HG02588 (cell line): ENCODE data around the gene ZMYND8.
"Not testable (repeated sequence)": the region's sequence is repeated elsewhere in the genome, so short reads cannot be mapped to it uniquely, and the experiment has no call there.

ENCODE experiments used
- ATAC-seq: cut with Tn5 transposase; IDR thresholded peaks from one replicate; pipeline ENCODE4 v1.9.1; 2021; ENCODE audit warnings: mild to moderate bottlenecking, moderate library complexity; ENCODE audit not compliant: unreplicated experiment

The ZMYND8 gene

DNA sequence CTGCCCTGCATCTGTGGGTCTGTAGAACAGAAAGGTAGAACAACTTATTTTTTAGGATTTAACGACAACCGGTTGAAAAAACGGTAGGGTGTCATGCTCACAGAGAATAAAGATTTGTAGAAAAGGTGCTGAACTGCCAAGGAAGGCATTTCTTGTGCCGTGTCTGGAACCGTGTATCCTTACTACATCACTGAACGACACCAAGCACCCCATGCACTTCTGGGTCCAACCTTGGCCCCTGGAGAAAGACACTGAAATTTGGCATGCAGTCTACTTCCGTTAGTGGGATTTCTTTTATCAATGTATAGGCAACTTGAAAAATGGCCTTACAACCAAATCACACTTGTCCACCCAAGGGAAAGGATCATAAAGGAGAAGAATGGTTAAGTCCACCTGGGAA lies 145.5 kb downstream of the ZMYND8 start:
- ATAC-seq = no peak

DNA sequence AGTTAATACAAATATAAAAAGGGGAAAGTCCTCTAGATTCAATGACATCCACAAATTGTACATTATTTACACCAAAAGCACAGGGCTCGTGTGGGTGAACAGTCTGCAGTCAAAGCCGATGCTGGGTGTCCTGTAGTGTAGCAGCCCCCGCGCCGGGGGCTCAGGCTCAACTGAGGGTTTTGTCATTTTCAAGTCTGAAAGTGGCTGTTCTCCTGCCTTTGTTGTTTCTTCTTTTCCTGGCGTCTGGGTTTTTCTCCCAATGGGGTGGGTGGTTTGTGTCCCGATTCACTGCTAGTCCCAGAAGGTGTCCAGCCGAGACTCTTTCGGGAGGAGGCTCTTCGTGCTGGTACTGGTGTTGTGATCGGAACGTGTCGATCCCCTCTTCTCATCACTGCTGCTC lies 146.0 kb downstream of the ZMYND8 start:
- no peak for ATAC-seq

DNA sequence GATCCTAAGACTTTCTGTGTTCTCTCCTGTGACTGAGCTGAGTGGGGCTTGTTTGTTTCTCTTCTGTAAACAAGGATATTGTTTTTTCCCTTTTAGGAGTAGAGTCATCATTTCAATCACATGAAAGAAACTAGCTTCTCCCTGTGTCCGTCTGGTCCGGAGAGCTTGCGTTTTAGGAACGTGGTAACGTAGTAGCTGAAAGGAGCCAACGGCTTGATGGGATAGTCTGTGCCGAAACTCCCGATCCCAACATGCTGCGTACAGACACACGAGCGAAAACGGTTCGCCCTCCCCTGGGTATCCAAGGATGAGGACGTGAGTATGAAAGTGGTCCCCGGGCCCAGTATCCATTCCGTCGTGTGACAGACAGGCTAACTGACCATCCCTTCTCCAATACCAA lies 146.5 kb downstream of the ZMYND8 start:
- no peak for ATAC-seq

DNA sequence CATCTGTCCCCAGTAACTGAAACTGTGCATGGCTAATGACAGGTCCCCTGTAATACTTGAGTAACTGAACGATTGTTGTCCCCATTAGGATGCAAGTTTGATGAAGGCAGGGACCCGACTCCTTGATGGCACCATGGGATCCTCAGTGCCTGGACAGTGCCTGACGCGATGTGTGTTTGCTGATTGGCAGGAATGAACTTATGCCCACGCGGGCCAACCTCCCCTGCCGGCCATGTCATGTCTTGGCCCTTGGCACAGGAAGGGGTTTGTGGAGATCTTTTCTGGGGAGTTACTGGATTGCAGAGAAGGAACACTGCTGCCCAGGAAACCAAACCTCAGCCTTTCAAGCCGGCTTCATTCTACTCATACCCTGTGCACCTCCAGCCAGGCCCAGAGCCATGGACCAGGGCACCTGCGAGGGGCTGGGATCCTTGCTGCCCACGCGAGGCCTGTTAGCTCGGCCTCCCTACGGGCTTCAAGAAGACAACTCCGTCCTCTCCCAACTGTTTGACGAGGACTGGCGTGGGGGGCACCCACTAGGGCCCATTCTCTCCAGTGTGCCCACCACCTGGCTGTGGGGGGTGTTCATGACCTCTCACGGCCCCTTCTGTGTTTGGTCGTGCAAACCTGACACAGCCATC lies 147.8 kb downstream of the ZMYND8 start:
- no peak for ATAC-seq

DNA sequence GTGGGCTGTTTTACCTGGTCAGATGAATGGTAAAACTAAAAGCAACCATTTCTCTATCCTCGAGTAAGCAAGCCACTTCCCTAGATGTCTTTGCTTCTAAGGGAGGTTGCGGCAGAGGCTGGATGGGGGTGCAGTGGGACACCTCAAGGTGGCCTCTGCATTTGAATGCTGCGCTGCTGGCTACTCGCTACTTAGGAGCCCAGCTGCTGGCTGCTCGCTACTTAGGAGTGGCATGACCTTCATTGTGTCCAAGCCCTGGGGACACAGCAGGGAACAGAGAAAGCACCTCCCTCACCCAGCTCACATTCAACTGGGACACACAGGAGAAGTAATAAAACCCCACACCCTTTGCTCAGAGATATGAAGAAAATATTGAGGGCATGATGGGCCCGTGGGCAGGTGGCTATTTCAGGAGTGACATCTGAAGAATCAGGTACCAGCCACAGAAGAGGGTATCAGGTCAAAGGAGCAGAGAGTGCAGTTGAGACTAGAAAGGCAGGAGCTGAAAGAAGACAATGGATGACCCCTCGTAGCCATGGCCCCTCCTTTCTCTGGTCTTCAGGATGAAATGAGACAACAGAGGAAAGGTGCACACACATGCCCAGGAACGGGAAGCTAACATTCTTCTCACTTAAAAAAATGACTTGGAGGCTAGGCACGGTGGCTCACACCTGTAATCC lies 149.4 kb downstream of the ZMYND8 start:
- no peak for ATAC-seq

DNA sequence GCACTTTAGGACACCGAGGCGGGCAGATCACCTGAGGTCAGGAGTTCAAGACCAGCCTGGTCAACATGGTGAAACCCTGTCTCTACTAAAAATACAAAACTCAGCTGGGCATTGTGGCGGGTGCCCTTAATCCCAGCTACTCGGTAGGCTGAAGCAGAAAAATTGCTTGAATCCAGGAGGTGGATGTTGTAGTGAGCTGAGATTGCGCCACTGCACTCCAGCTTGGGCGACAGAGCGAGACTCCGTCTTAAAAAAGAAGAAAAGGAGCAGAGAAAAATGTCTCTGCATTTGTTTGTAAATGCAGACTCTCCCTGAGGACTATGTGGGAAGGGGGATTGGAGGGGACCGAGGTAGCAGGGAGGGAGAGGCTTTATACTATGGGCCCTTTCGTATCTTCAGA lies 149.9 kb downstream of the ZMYND8 start:
- not testable (repeated sequence) for ATAC-seq

DNA sequence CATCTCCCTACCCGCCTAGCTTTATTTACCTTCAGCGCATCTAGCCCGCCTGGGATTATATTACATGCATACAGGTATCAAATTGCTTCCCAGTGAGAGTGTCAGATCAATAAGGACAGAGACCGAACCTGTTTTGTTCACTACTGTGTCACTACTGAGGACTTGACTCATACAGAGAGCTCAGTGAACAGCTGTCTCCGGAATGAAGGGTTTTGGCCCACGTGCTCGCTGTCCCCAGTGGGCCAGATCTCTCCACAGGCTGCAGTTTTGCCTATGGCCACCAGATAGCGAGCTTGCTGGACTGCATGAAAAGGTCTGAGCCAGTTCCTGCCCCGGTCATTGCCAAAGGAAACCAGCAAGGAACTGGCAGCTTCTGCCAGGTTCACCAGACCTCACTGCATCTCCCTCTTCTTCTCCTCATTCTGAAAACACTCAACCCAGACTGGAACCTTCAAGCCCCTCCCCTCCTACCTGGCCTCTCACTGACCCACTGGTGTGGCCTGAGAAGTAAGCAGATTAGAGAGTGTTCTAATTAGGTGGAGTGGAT lies 150.8 kb downstream of the ZMYND8 start:
- no peak for ATAC-seq

DNA sequence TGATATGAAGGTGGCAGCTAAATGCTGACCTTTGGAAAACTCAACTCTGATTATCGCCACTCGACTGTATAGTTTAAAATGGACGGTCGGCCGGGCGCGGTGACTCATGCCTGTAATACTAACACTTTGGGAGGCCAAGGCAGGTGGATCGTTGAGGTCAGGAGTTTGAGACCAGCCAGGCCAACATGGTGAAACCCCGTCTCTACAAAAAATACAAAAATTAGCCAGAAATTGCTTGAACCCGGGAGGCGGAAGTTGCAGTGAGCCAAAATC lies 151.7 kb downstream of the ZMYND8 start:
- not testable (repeated sequence) for ATAC-seq

DNA sequence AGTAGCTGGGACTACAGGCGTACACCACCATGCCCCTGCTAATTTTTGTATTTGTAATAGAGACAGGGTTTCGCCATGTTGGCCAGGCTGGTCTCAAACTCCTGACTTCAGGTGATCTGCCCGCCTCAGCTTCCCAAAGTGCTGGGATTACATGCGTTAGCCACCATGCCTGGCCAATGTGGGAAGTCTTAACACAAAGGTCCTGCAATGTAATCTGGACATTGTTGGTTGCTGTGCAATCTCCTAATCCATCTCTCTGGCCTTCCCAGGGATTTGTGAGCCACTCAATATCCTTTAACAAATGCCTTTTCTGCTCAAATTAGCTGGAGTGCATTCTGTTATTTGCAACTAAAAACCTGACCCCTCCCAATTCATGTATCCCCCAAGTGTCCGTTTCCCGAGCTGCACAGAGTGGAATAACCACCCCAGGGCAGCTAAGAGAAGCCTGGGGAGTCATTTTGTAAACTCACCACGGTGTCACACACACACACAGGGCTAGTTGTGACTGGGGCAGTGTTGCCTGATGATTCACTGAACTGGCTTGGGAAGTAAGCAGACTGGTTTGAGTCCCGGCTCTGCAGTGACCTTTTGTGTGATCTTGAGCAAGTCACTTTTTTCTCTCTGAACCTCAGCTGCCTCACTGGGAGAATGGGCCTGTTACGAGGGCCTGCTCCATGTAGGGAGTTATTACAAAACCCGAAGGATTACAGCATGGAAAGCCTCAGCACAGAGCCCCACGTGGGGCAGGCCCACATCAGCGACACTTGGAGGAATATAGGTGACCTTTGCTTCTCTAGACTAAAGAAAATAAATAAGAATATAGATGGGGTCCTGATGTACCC lies 152.3 kb downstream of the ZMYND8 start:
- ATAC-seq = no peak

DNA sequence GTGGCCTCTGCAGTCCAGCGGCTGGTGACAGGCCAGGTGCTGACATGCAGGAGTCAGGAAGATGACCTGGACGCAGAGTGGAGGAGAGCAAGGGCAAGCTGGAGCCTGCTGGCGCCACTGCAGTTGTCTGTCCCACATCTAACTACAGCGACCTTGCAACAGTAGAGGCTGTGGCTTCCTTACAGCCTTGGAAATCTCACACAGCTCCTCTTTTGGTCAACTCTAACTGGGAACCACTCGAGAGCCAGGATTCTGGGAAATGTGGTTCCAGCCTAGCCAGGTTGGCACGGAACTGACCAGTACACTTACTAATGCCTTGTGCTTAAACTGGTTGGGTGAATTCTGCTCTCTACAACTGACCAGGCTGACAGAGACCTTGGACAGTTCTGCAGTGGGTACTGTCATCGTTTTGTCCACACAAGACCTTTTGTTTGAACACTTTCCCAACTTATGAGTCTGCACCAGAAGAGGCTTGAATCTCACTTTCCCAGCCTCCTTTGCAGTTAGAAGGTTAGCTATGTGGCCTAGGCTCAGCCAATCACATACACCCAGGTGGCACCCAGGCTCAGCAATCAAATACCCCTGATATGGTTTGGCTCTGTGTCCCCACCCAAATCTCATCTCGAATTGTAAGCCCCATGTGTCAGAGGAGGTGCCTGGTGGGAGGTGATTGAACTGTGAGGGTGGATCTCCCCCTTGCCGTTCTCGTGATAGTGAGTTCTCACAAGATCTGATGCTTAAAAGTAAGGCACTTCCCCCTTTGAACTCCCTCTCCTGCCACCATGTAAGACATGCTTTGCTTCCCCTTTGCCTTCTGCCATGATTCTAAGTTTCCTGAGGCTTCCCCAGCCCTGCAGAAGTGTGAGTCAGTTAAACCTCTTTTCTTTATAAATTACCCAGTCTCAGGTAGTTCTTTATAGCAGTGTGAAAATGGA lies 153.5 kb downstream of the ZMYND8 start:
- ATAC-seq = no peak

DNA sequence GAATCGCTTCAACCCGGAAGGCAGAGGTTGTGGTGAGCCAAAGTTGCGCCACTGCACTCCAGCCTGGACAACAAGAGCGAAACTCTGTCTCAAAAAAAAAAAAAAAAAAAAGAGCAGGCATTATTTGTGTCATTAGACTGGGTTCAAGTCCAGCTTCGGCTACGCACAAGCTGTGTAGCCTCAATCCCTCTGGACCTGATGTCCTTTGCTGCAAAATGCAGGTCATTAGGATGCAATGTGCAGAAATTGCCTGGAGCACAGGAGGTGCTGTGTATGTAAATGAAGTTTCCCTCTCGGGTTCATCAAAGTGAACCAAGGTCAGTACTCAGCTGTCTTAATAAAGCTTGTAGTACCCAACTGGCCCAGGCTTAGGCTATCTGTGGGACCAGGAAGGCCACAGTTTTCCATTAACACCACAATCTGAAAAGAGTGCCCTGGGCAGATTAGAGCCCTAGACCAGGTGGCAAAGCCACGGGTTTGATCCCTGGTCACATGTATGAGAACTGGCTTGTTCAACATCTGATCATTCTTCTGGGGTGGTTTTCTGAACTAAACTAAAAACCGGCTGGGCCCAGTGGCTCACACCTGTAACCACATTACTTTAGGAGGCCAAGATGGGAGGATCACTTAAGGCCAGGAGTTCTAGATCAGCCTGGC lies 155.3 kb downstream of the ZMYND8 start:
- ATAC-seq = no peak

DNA sequence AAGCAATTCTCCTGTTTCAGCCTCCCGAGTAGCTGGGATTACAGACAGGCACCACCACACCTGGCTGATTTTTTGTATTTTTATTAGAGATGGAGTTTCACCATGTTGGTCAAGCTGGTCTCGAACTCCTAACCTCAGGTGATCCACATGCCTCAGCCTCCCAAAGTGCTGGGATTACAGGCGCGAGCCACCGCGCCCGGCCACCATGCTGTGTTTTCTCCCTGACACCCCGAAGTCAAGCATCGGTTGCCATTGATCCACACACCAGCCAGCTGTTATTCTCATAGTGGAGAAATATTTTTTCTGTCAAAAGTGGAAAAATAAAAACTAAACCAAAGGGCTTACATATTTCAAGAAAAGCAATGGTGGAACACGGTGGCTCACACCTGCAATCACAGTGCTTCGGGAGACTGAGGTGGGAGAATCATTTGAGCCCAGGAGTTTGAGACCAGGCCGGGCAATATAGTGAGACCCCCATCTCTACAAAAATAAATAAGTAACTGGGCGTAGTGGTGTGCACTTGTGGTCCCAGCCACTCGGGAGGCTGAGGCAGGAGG lies 157.4 kb downstream of the ZMYND8 start:
- no peak for ATAC-seq

DNA sequence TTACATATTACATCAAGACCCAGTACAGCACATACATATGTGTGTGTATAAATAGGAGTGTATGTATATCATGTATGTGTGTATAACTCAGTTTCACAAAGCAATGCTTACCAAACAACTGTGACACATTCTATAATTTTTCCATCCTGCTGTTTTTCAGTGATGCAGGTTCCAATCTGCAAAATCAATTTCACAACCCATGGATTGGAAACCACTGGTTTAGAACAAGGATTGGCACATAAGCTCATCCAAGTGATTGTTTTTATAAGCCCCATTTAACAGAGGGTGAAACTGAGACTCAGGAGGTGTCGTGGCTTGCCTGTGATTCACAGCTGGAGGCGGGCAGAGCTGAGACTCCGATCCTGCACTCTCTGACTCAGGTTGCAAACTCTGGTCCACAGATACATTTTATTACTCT lies 158.2 kb downstream of the ZMYND8 start:
- ATAC-seq = no peak

DNA sequence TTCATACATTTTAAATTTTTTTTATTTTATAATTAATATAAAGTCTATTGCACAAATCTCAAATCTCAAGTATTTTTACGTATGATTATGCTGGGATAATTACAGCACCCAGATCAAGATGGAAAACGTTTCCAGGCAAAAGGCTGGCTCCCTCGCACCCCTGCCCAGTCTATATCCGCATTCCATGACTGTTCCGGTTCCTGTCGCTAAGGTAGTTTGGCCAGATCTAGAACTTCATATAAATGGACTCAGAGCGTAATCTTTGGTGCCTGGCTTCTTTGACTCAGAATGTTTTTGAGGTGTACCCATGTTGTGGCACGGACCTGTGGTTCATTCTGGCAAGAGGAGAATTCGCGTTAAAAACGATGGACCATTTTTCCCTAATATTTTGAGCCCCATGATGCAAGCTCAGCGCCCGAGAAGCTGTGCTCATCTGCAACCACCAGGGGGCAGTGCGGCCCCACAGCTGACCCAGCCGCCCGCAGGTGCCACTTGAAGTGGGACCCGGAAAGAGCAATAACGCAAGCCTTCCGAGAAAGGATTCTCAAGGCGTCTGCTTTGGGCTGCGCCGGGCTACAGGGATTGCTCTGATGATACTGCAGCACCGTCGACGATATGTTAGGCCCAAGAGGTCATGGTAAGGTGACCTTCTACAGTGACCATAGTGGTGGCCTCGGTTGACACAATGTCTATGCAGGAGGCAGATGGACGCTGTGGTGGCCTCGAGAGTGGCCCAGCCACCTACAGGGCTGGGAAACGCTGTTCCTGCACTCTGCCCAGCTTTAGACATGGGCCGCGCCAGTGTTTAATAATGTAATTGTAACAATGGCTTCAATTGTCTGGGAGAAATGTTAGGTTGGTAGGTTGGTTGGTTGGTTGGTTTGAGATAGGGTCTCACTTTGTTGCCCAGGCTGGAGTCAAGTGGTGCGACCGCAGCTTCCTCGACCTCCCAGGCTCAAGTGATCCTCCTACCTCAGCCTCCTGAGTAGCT lies 160.1 kb downstream of the ZMYND8 start:
- no peak for ATAC-seq

DNA sequence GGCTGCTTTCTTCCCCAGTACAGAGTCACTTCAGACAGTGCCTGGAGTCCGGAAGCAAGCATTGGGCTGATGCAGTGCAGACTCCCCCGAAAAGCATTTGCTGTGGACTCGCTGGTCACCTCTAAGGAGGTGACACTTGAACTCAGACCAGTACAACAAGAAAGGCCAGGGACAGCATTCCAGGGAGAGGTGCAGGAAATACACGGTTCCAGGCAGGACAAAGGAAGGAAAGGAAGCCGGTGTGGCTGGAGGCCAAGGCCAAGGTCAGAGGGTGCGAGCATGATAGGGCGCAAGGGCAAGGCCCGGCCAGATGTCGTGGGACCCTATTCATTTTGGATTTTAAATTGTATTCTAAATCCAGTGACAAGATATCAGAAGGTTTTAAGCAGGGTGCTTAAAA lies 160.9 kb downstream of the ZMYND8 start:
- no peak for ATAC-seq

DNA sequence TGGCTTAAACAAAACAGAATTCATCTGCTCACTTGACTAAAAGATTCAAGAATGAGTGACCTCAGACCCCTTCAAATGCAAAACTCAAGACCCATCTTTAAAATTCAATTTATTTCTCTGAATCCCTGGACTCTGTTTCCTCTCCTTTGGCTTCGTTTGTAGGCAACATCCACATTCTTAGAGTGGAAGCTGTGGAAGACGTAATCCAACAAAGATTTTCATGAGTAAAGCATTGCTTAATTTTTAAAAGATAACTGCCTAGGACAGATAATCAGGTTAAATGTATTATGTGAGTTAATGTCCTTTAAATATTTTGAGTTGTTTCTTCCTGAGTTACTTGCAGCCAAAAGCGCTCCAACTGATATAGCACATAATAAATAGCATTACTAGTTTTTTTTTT lies 164.5 kb downstream of the ZMYND8 start:
- ATAC-seq = no peak

DNA sequence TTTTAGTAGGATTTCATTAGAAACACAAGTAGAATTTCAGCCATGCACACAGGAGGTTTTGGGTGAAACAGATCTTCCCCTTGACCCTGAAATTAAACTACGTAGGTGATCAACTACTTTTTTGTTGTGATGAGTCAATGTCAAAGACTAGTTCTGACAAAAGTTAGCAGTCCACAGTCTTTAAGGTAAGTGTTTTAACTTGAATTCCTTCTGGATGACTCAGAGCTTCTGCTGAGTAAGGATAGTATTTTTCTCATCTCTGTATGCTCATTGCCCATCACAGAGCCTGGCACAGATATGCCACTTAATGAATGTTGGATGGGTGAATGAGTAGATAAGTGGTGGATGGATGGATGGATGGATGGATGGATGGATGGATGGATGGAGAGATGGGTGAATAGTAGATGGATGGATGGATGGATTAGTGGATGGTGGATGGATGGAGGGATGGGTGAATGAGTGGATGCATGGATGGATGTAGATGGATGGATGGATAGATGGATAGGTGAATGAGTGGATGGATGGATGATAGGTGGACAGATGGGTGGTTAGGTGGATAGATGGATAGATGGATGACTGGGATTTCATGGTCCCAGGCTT lies 165.3 kb downstream of the ZMYND8 start:
- ATAC-seq = no peak

DNA sequence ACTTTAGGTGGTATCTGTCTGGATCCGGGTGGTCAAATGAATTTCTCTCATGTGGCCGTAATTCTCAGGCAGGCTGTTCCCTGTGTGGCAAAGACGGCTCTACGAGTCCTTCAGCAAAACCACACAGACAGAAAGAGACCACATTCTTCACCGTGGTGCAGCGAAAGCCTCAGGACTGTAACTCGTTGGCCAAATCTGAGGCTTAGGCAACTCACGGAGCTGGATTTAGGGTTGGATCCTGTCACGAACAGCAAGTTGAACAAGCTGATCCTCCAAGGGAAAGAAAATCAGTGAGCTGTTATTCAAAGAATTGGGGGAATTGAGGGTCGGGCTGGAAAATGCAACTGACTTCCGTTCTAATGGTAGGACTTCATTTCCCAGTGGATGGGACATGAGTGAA lies 167.4 kb downstream of the ZMYND8 start:
- no peak for ATAC-seq
